Colonic mucosa (tissue), 4 donors: ENCODE measurements around the gene EFCAB6. TPM values are rescaled to one million over a fixed set of nuclear protein-coding genes. Genes with fewer than 3 reads are reported as not detected.

Experiments used
- DNase-seq: peaks from one replicate; pipeline ENCODE4 v3.0.0-alpha.2; 2020
- H3K27ac ChIP-seq: fragments of 200-600 bp; one replicate; pipeline ENCODE4 v1.8.0; 2021
- H3K27me3 ChIP-seq: fragments of 200-600 bp; one replicate; pipeline ENCODE4 v1.8.0; 2021
- H3K36me3 ChIP-seq: fragments of 200-600 bp; one replicate; pipeline ENCODE4 v1.8.0; 2021
- H3K4me1 ChIP-seq: fragments of 200-600 bp; one replicate; pipeline ENCODE4 v1.8.0; 2021; ENCODE audit warnings: mild to moderate bottlenecking
- H3K4me3 ChIP-seq: fragments of 200-600 bp; one replicate; pipeline ENCODE4 v1.8.0; 2021
- H3K9ac ChIP-seq, 2 donors: one replicate each; pipeline ENCODE4 v1.7.0; 2013; ENCODE audit warnings: control low read depth in 2 of 2, low read depth in 2 of 2, low read length in 2 of 2
- H3K9me3 ChIP-seq: fragments of 200-600 bp; one replicate; pipeline ENCODE4 v1.8.0; 2021
- intact Hi-C: fragments of 100-400 bp; cut with DNase I; formaldehyde crosslinking; loops from one replicate; pipeline ENCODE4 v1.14.1; 2022
- total RNA-seq, 2 donors: library from RNA; stranded (reverse); fragmentation: NEBNext Ultra II Directional in 1 of 2; extraction: Animal tissue kit (Norgen Biotek cat#: 25700) in 1 of 2; gene quantifications; one replicate each; pipeline ENCODE4 v1.2.1, GENCODE V29; 2021
- TF ChIP-seq, protein P1 (sequence below): fragments of 200-600 bp; IDR thresholded peaks from one replicate; pipeline ENCODE4 v1.8.0; 2022; ENCODE audit warnings: antibody characterized with exemption, mild to moderate bottlenecking
- donor health status: healthy.
- donor health status: DM: no; HTN: no; CAD: no.
- donor health status: DM: no; HTN: no; CAD: no.

Gene EFCAB6
- total RNA-seq, 2 donors from 2014 or later = 0.35 to 0.80 TPM

GRCh38 chr22:43516996-43517635 is 295.0 kb downstream of the EFCAB6 start:
- Histone ChIP-seq H3K27me3 (no peaks in the 10 kb centered on the region), H3K9ac (no peak overlapping the region), H3K27ac (no peak overlapping the region), H3K4me1 (no peaks in the 10 kb centered on the region), H3K9me3 (no peaks in the 10 kb centered on the region), H3K4me3 (no peak overlapping the region), H3K36me3 (no peaks in the 10 kb centered on the region)
- DNase-seq = no peak
- intact Hi-C loops = no loop called here
- TF ChIP-seq, protein P1, sequence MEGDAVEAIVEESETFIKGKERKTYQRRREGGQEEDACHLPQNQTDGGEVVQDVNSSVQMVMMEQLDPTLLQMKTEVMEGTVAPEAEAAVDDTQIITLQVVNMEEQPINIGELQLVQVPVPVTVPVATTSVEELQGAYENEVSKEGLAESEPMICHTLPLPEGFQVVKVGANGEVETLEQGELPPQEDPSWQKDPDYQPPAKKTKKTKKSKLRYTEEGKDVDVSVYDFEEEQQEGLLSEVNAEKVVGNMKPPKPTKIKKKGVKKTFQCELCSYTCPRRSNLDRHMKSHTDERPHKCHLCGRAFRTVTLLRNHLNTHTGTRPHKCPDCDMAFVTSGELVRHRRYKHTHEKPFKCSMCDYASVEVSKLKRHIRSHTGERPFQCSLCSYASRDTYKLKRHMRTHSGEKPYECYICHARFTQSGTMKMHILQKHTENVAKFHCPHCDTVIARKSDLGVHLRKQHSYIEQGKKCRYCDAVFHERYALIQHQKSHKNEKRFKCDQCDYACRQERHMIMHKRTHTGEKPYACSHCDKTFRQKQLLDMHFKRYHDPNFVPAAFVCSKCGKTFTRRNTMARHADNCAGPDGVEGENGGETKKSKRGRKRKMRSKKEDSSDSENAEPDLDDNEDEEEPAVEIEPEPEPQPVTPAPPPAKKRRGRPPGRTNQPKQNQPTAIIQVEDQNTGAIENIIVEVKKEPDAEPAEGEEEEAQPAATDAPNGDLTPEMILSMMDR = no peak

GRCh38 chr22:43516386-43516785 is 295.7 kb downstream of the EFCAB6 start:
- Histone ChIP-seq H3K9me3 (no peaks in the 10 kb centered on the region), H3K9ac (no peak overlapping the region), H3K36me3 (no peaks in the 10 kb centered on the region), H3K27ac (no peak overlapping the region), H3K4me1 (no peaks in the 10 kb centered on the region), H3K27me3 (no peaks in the 10 kb centered on the region), H3K4me3 (no peak overlapping the region)
- DNase-seq = no peak
- TF ChIP-seq, protein P1 = no peak
- intact Hi-C loops = no loop called here

GRCh38 chr22:43515902-43516301 is 296.2 kb downstream of the EFCAB6 start:
- no peak overlapping the region for H3K4me3 ChIP-seq
- intact Hi-C loops = no loop called here
- TF ChIP-seq, protein P1 = no peak
- DNase-seq = no peak
- H3K36me3 ChIP-seq = no peaks in the 10 kb centered on the region
- H3K9me3 ChIP-seq = no peaks in the 10 kb centered on the region
- H3K9ac ChIP-seq = no peak overlapping the region
- H3K4me1 ChIP-seq = no peaks in the 10 kb centered on the region
- no peak overlapping the region for H3K27ac ChIP-seq
- H3K27me3 ChIP-seq = no peaks in the 10 kb centered on the region

- Histone ChIP-seq H3K27me3 (no peaks in the 10 kb centered on the region), H3K9ac (no peak overlapping the region), H3K36me3 (no peaks in the 10 kb centered on the region), H3K4me1 (no peaks in the 10 kb centered on the region), H3K27ac (no peak overlapping the region), H3K4me3 (no peak overlapping the region), H3K9me3 (no peaks in the 10 kb centered on the region)
- no peak for DNase-seq
- TF ChIP-seq, protein P1 = no peak
- intact Hi-C loops = no loop called here
These were observed 296.7 kb downstream of the EFCAB6 start for GRCh38 chr22:43515411-43515810.

- Histone ChIP-seq H3K27me3 (no peaks in the 10 kb centered on the region), H3K27ac (no peak overlapping the region), H3K36me3 (no peaks in the 10 kb centered on the region), H3K9ac (no peak overlapping the region), H3K4me1 (no peaks in the 10 kb centered on the region), H3K4me3 (no peak overlapping the region), H3K9me3 (no peaks in the 10 kb centered on the region)
- DNase-seq = no peak
- intact Hi-C loops = no loop called here
- TF ChIP-seq, protein P1 = no peak
These were observed 297.5 kb downstream of the EFCAB6 start for GRCh38 chr22:43514476-43515157.
